Measurements from ENCODE around the gene NUBPL.
"Not testable (repeated sequence)": the region's sequence is repeated elsewhere in the genome, so short reads cannot be mapped to it uniquely, and the experiment has no call there.

NUBPL gene

DNA sequence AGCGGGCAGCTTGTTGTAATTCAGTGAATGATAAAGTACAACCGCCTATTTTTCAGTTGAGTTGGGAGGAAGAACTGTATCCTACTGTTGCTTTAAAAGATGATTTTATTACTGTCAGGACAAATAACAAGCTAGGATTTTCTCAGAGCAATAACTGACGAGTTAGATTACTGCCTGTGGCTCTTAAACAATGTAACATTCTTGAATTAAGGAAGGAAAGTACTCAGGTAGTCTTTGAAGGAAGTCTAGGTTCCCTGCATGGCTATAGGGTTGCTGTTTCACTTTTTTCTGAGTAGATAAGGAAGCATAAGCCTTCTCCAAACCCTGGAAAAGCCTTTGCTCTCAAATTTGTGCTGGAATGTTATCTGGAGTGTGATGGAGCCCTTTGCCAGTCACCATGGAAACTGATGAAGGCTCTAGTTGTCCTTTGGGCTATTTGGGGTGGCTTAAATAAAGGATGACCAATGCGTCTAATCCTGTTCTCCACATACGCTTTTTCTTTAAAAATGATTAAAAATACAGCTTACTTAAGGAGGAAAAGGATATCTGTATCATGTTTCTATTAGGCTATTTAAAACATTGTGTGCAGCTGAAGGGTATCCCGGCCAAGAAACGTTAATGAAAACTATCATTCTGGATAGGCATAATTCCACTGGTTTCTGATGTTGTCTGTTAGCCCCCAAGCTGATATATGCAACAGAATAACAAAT lies 17.7 kb downstream of the NUBPL start:
- no peak for DNase-seq

- no peak for DNase-seq
Observed at GRCh38 chr14:31580234-31580633, 19.0 kb downstream of the NUBPL start.

DNA sequence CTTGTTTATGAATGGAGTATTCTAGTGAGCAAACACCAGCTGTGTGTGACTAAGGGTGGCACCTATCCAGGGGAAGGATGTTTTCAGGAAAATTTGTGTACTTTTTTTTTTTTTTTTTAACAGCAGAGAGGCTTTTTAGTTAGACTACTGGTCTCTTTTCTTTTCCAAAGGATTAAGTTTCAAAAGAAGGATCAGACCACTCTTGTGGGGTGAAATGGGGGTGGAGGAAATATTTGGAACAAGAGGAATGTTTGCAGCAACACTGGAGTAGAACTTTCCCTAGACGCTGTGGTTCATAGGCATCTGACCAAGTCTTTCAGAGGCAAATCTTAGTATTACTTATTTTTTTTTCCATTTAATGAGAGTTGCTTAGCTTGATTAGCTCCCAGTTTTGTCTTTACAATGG lies 21.1 kb downstream of the NUBPL start:
- DNase-seq, result no peak

DNA sequence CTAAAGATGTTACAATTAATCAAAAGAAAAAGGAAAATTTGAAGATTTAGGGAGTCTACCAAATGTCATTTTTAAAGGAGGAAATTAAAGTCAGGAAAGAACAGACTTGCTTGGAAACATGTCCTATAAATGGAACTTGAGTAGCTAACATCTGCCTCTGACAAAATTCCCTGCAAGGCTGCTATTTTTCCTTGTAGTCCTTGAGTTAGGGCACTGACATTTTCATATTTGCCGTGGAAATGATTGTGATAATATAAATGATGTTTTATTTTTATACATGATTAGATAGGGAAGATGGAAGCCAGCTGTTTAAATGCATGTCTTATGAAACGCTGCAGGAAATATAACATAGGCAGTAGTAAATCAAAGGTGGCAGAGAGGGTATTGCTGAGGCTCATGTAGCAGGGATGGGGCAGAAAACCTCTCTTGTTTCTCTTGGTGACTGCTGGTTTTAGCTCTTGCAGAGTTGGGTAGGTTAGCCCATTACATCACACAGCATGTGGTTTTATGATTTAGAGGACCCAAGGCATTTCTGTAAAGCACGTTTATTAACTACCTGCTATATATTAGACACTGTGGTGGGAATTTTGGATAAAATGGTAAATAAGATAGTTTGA lies 21.7 kb downstream of the NUBPL start:
- DNase-seq, result no peak

DNA sequence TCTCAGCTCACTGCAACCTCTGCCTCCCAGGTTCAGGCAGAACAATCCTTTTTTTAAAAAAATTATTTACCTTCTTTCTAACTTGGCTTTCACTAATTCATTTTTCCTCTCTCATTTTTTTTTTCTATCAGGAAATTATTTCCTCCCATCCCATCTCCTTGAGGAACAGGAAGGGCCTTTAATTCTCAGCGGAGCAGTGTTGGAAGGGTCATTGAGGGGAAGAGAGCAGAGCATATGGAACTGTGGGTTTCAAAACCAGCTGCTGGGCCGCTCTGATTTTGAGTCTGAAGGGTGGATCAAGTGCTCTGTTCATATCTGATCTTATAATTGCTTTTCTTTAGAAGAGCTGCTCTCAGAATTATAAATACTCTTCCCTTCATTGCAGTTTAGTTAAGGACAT lies 29.0 kb downstream of the NUBPL start:
- DNase-seq, result no peak

- no peak for DNase-seq
Observed at GRCh38 chr14:31592122-31592521, 30.9 kb downstream of the NUBPL start.

DNA sequence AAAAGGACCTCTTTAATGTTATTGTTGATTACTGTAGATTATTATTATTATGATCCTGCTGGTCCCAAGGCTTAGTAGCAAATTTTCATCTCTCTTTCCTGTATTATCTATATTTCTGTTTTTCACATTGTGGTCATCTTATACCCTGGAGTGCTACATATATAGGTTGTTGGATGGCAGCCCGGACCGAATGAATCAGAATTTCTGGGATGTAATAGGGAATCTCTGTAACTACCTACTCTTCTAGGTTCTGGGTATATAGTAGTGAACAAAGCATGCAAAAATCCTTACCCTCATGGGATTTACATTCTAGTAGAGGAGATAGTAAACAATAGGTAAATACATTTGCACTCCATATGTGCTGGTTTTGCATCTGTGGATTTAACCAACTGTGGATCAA lies 31.4 kb downstream of the NUBPL start:
- no peak for DNase-seq

- no peak for DNase-seq
Observed at GRCh38 chr14:31596342-31597095, 35.3 kb downstream of the NUBPL start.

DNA sequence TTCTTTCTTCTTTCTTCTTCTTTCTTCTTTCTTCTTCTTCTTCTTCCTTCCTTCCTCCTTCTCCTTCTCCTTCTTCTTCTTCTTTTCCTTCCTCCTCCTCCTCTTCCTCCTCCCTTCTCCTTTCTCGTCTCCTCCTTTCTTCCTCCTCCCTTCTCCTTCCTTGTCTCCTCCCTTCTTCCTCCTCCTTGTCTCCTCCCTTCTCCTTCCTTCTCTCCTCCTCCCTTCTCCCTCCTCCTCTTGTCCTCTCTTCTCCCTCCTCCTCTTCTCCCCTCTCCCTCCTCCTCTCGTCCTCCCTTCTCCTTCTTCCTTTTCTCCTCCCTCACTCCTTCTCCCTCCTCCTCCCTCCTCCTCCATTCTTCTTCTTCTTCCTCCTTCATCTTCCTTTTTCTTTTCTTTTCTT lies 44.5 kb downstream of the NUBPL start:
- no peak for DNase-seq

GRCh38 chr14:31611778-31612433 lies 50.7 kb downstream of the NUBPL start:
- no peak for DNase-seq

GRCh38 chr14:31613188-31613587 lies 52.0 kb downstream of the NUBPL start:
- no peak for DNase-seq

GRCh38 chr14:31618884-31619283 lies 57.7 kb downstream of the NUBPL start:
- DNase-seq, result not testable (repeated sequence)

GRCh38 chr14:31619440-31619839 lies 58.2 kb downstream of the NUBPL start:
- no peak for DNase-seq

- not testable (repeated sequence) for DNase-seq
Observed at GRCh38 chr14:31620898-31621297, 59.7 kb downstream of the NUBPL start.

DNA sequence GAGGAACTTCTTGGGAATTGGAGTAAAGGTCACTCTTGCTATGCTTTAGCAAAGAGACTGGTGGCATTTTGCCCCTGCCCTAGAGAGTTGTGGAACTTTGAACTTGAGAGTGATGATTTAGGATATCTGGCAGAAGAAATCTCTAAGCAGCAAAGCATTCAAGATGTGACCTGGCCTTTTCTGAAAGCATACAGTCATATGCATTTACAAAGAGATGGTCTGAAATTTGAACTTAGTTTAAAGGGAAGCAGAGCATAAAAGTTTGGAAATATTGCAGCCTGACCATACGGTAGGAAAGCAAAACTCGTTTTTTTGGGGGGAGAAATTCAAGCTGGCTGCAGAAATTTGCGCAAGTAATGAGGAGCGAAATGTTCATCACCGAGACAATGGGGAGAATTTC lies 60.9 kb downstream of the NUBPL start:
- no peak for DNase-seq

- DNase-seq, result not testable (repeated sequence)
Observed at GRCh38 chr14:31652900-31653299, 91.7 kb downstream of the NUBPL start.

DNA sequence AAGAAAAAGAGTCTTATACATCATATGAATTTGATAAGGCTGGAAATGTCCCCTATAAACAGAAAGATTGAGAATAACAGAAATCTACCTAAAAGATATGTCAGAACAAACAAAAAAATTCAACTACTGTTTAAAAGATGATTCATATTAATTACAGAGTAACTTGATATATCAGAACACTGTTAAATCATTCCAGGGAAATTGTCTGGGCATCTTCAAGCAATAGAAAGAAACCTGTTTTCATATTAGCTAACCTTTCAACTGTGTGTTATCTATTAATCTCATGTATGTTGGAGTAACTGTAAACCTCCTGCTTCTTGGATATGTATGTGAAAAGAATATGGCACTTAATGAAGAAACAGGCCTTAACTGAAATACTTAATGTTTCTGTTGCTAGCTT lies 96.7 kb downstream of the NUBPL start:
- DNase-seq, result no peak

DNA sequence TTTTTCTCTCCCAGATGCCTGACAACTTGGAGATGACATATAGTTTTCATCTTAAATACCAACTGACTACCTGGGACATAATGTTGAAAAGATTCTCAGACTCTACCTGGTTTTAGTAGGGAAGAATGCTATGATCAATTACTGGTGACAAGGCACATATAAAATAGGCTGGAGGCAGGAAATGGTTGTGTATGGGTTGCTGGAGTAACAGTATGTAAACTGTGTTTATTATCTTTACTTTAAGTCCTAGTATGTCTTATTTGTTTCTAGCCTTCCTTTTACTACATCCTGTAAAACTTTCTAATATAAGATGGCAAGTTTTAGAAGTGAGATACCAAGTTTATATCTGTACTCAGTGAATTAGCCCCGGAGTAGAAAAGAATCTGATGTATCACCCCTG lies 98.1 kb downstream of the NUBPL start:
- DNase-seq, result no peak

DNA sequence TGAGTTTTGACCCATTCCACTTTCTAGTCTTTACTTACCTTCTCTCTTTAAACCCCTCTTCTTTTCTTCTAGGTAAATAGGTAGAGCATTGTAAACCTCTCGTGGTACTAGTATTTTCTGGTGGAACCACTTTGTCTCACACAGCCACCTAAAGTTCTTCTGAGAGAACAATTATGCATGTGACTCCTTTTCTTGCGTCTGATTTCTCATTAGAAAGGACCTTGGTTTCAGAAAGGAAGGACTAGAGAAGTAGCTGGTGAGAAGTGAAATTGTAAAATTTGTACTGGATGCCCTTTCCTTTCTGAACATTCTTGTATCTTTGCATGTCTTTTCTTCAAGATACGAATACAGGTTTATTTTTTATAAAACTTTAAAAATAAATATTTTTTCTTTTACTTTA lies 99.0 kb downstream of the NUBPL start:
- DNase-seq, result no peak

DNA sequence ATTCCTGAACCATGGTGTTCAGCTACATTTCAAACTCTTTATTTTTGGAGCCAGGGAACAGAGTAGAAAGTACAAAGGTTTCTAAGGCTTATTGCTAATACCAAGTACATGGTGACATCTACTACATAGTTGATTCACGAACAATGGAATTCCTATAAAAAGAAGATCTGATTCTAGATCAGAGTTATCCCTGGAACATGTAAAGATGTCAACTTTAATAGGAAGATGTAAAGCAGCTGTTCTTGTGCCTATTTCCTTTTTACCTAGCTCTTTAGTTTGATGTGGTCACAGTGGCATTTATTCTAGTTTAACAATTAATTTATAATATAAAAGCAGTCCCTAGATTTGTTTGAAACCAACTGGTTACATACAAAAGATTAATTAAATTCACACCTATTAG lies 99.5 kb downstream of the NUBPL start:
- no peak for DNase-seq

GRCh38 chr14:31668348-31668747 lies 107.1 kb downstream of the NUBPL start:
- no peak for DNase-seq

- DNase-seq, result no peak
Observed at GRCh38 chr14:31672709-31673108, 111.5 kb downstream of the NUBPL start.

DNA sequence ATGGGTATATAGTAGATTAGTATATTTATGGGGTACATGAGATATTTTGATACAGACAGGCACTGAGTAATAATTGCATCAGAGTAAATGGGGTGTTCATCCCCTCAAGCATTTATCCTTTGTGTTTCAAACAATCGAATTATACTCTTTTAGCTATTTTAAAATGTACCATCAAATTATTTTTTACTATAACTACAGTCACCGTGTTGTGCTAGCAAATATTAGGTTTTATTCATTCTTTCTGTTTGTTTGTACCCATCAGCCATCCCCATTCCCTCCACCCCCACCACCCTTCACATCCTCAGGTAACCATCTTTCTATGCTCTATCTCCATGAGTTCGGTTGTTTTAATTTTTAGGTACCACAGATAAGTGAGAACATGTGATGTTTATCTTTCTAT lies 115.8 kb downstream of the NUBPL start:
- DNase-seq, result no peak

GRCh38 chr14:31677630-31678029 lies 116.4 kb downstream of the NUBPL start:
- DNase-seq, result no peak
